Measurements from ENCODE around the gene GDF11.

The GDF11 gene

GRCh38 chr12:55707219-55707671 lies 35.7 kb upstream of the GDF11 start:
- Histone ChIP-seq H3K27ac (ENCODE audit: low read depth, low read length) (no peak overlapping the region), H3K36me3 (ENCODE audit: control insufficient read depth in 1 of 2, insufficient read depth in 2 of 2, low read length in 2 of 2) (no peaks in the 10 kb centered on the region), H3K9ac (ENCODE audit: low read depth in 1 of 2, low read length in 2 of 2) (peak overlapping the region in 1 of 2 donors; percentile 43), H3K9me3 (ENCODE audit: control insufficient read depth in 1 of 2, low read length in 2 of 2) (no peaks in the 10 kb centered on the region), H3K4me3 (ENCODE audit: low read depth in 1 of 2, low read length in 2 of 2) (peak overlapping the region; percentile 53 to 62), H3K27me3 (ENCODE audit: control insufficient read depth in 1 of 2, insufficient read depth in 2 of 2, low read length in 2 of 2) (peaks cover 0 to 21% of the 10 kb centered on the region in 2 donors), H3K4me1 (ENCODE audit: control insufficient read depth in 1 of 2, insufficient read depth in 2 of 2, low read length in 2 of 2) (peaks cover 18 to 36% of the 10 kb centered on the region in 2 donors)

- Histone ChIP-seq H3K27me3 (ENCODE audit: control insufficient read depth in 1 of 2, insufficient read depth in 2 of 2, low read length in 2 of 2) (peaks cover 0 to 21% of the 10 kb centered on the region in 2 donors), H3K9me3 (ENCODE audit: control insufficient read depth in 1 of 2, low read length in 2 of 2) (no peaks in the 10 kb centered on the region), H3K4me3 (ENCODE audit: low read depth in 1 of 2, low read length in 2 of 2) (peak within 1 kb of the TSS; percentile 61 to 62), H3K27ac (ENCODE audit: low read depth, low read length) (no peak within 1 kb of the TSS), H3K4me1 (ENCODE audit: control insufficient read depth in 1 of 2, insufficient read depth in 2 of 2, low read length in 2 of 2) (peaks cover 18 to 36% of the 10 kb centered on the region in 2 donors), H3K9ac (ENCODE audit: low read depth in 1 of 2, low read length in 2 of 2) (peak within 1 kb of the TSS in 1 of 2 donors; percentile 43), H3K36me3 (ENCODE audit: control insufficient read depth in 1 of 2, insufficient read depth in 2 of 2, low read length in 2 of 2) (no peaks in the 10 kb centered on the region)
These were observed 34.9 kb upstream of the GDF11 start, which contains the start of gene ITGA7 for GRCh38 chr12:55707841-55708694. TSS of gene ITGA7 (minus strand) at chr12:55707904. CDS start at chr12:55707682, 222 bp downstream.

GRCh38 chr12:55708695-55709233 lies 34.2 kb upstream of the GDF11 start:
- no peaks in the 10 kb centered on the region for H3K36me3 ChIP-seq (ENCODE audit: control insufficient read depth in 1 of 2, insufficient read depth in 2 of 2, low read length in 2 of 2)
- peak overlapping the region; percentile 60 to 61 for H3K4me3 ChIP-seq (ENCODE audit: low read depth in 1 of 2, low read length in 2 of 2)
- H3K27ac ChIP-seq (ENCODE audit: low read depth, low read length), result no peak overlapping the region
- peaks cover 15 to 36% of the 10 kb centered on the region in 2 donors for H3K4me1 ChIP-seq (ENCODE audit: control insufficient read depth in 1 of 2, insufficient read depth in 2 of 2, low read length in 2 of 2)
- H3K9ac ChIP-seq (ENCODE audit: low read depth in 1 of 2, low read length in 2 of 2), result no peak overlapping the region
- no peaks in the 10 kb centered on the region for H3K9me3 ChIP-seq (ENCODE audit: control insufficient read depth in 1 of 2, low read length in 2 of 2)
- H3K27me3 ChIP-seq (ENCODE audit: control insufficient read depth in 1 of 2, insufficient read depth in 2 of 2, low read length in 2 of 2), result peaks cover 0 to 21% of the 10 kb centered on the region in 2 donors

GRCh38 chr12:55711786-55712553 lies 31.0 kb upstream of the GDF11 start:
- H3K9me3 ChIP-seq (ENCODE audit: control insufficient read depth in 1 of 2, low read length in 2 of 2), result no peaks in the 10 kb centered on the region
- no peak overlapping the region for H3K9ac ChIP-seq (ENCODE audit: low read depth in 1 of 2, low read length in 2 of 2)
- no peaks in the 10 kb centered on the region for H3K36me3 ChIP-seq (ENCODE audit: control insufficient read depth in 1 of 2, insufficient read depth in 2 of 2, low read length in 2 of 2)
- H3K27me3 ChIP-seq (ENCODE audit: control insufficient read depth in 1 of 2, insufficient read depth in 2 of 2, low read length in 2 of 2), result peaks cover 0 to 18% of the 10 kb centered on the region in 2 donors
- no peak overlapping the region for H3K4me3 ChIP-seq (ENCODE audit: low read depth in 1 of 2, low read length in 2 of 2)
- H3K27ac ChIP-seq (ENCODE audit: low read depth, low read length), result no peak overlapping the region
- peaks cover 24 to 33% of the 10 kb centered on the region in 2 donors for H3K4me1 ChIP-seq (ENCODE audit: control insufficient read depth in 1 of 2, insufficient read depth in 2 of 2, low read length in 2 of 2)

- H3K27ac ChIP-seq (ENCODE audit: low read depth, low read length), result no peak overlapping the region
These were observed 30.1 kb upstream of the GDF11 start for GRCh38 chr12:55712700-55713415.

GRCh38 chr12:55713721-55714120 lies 29.2 kb upstream of the GDF11 start:
- Histone ChIP-seq H3K36me3 (ENCODE audit: control insufficient read depth in 1 of 2, insufficient read depth in 2 of 2, low read length in 2 of 2) (no peaks in the 10 kb centered on the region), H3K4me1 (ENCODE audit: control insufficient read depth in 1 of 2, insufficient read depth in 2 of 2, low read length in 2 of 2) (peaks cover 31 to 38% of the 10 kb centered on the region in 2 donors), H3K9ac (ENCODE audit: low read depth in 1 of 2, low read length in 2 of 2) (no peak overlapping the region), H3K9me3 (ENCODE audit: control insufficient read depth in 1 of 2, low read length in 2 of 2) (no peaks in the 10 kb centered on the region), H3K4me3 (ENCODE audit: low read depth in 1 of 2, low read length in 2 of 2) (no peak overlapping the region), H3K27me3 (ENCODE audit: control insufficient read depth in 1 of 2, insufficient read depth in 2 of 2, low read length in 2 of 2) (peaks cover 0 to 8% of the 10 kb centered on the region in 2 donors), H3K27ac (ENCODE audit: low read depth, low read length) (no peak overlapping the region)

More at GRCh38 chr12:55712700-55713415, 30.1 kb upstream of the GDF11 start:
- no peak overlapping the region for H3K9ac ChIP-seq (ENCODE audit: low read depth in 1 of 2, low read length in 2 of 2)
- H3K4me1 ChIP-seq (ENCODE audit: control insufficient read depth in 1 of 2, insufficient read depth in 2 of 2, low read length in 2 of 2), result peaks cover 28 to 36% of the 10 kb centered on the region in 2 donors
- H3K27me3 ChIP-seq (ENCODE audit: control insufficient read depth in 1 of 2, insufficient read depth in 2 of 2, low read length in 2 of 2), result peaks cover 0 to 15% of the 10 kb centered on the region in 2 donors
- H3K4me3 ChIP-seq (ENCODE audit: low read depth in 1 of 2, low read length in 2 of 2), result no peak overlapping the region
- H3K36me3 ChIP-seq (ENCODE audit: control insufficient read depth in 1 of 2, insufficient read depth in 2 of 2, low read length in 2 of 2), result no peaks in the 10 kb centered on the region
- no peaks in the 10 kb centered on the region for H3K9me3 ChIP-seq (ENCODE audit: control insufficient read depth in 1 of 2, low read length in 2 of 2)

- H3K9me3 ChIP-seq (ENCODE audit: control insufficient read depth in 1 of 2, low read length in 2 of 2), result no peaks in the 10 kb centered on the region
- H3K4me1 ChIP-seq (ENCODE audit: control insufficient read depth in 1 of 2, insufficient read depth in 2 of 2, low read length in 2 of 2), result peaks cover 41 to 48% of the 10 kb centered on the region in 2 donors
- H3K4me3 ChIP-seq (ENCODE audit: low read depth in 1 of 2, low read length in 2 of 2), result peak overlapping the region; percentile 89 to 94
- no peaks in the 10 kb centered on the region for H3K27me3 ChIP-seq (ENCODE audit: control insufficient read depth in 1 of 2, insufficient read depth in 2 of 2, low read length in 2 of 2)
- H3K27ac ChIP-seq (ENCODE audit: low read depth, low read length), result peak overlapping the region; percentile 87
- H3K36me3 ChIP-seq (ENCODE audit: control insufficient read depth in 1 of 2, insufficient read depth in 2 of 2, low read length in 2 of 2), result peaks cover 0 to 3% of the 10 kb centered on the region in 2 donors
- H3K9ac ChIP-seq (ENCODE audit: low read depth in 1 of 2, low read length in 2 of 2), result peak overlapping the region; percentile 86 to 96
These were observed 27.7 kb upstream of the GDF11 start for GRCh38 chr12:55715169-55715764.

- H3K27me3 ChIP-seq (ENCODE audit: control insufficient read depth in 1 of 2, insufficient read depth in 2 of 2, low read length in 2 of 2), result no peaks in the 10 kb centered on the region
- peak within 1 kb of the TSS; percentile 86 to 96 for H3K9ac ChIP-seq (ENCODE audit: low read depth in 1 of 2, low read length in 2 of 2)
These were observed 26.9 kb upstream of the GDF11 start, which contains the start of gene BLOC1S1 for GRCh38 chr12:55715833-55716581. TSS of gene BLOC1S1 (plus strand) at chr12:55716046. CDS start at chr12:55716052, 6 bp downstream.

More at GRCh38 chr12:55715833-55716581, 26.9 kb upstream of the GDF11 start, which contains the start of gene BLOC1S1:
- Histone ChIP-seq H3K4me3 (ENCODE audit: low read depth in 1 of 2, low read length in 2 of 2) (peak within 1 kb of the TSS; percentile 89 to 94), H3K36me3 (ENCODE audit: control insufficient read depth in 1 of 2, insufficient read depth in 2 of 2, low read length in 2 of 2) (peaks cover 0 to 3% of the 10 kb centered on the region in 2 donors), H3K27ac (ENCODE audit: low read depth, low read length) (peak within 1 kb of the TSS; percentile 87), H3K4me1 (ENCODE audit: control insufficient read depth in 1 of 2, insufficient read depth in 2 of 2, low read length in 2 of 2) (peaks cover 48 to 55% of the 10 kb centered on the region in 2 donors), H3K9me3 (ENCODE audit: control insufficient read depth in 1 of 2, low read length in 2 of 2) (no peaks in the 10 kb centered on the region)
